ENCODE results near the gene GJC2.

GJC2 gene

GRCh38 chr1:228194921-228195812, 45.4 kb downstream of the GJC2 start:
- no peak for DNase-seq (ENCODE audit: low read depth)
- TF ChIP-seq CTCF (conservative IDR thresholded peaks at IDR 0.05; ENCODE audit: control insufficient read depth, insufficient read depth, low read depth, low read length): no peak
- H3K4me3 ChIP-seq (ENCODE audit: control insufficient read depth, low read depth, low read length): no peak overlapping the region

- DNase-seq (ENCODE audit: low read depth): no peak
- TF ChIP-seq CTCF (conservative IDR thresholded peaks at IDR 0.05; ENCODE audit: control insufficient read depth, insufficient read depth, low read depth, low read length): no peak
- H3K4me3 ChIP-seq (ENCODE audit: control insufficient read depth, low read depth, low read length): no peak overlapping the region
Measured at GRCh38 chr1:228197555-228198147, 47.9 kb downstream of the GJC2 start.

- H3K4me3 ChIP-seq (ENCODE audit: control insufficient read depth, low read depth, low read length): no peak overlapping the region
- TF ChIP-seq CTCF (conservative IDR thresholded peaks at IDR 0.05; ENCODE audit: control insufficient read depth, insufficient read depth, low read depth, low read length): no peak
- DNase-seq (ENCODE audit: low read depth): peak; percentile 14
Measured at GRCh38 chr1:228198977-228199590, 49.4 kb downstream of the GJC2 start.

- no peak overlapping the region for H3K4me3 ChIP-seq (ENCODE audit: control insufficient read depth, low read depth, low read length)
- DNase-seq (ENCODE audit: low read depth): no peak
- no peak for TF ChIP-seq CTCF (conservative IDR thresholded peaks at IDR 0.05; ENCODE audit: control insufficient read depth, insufficient read depth, low read depth, low read length)
Measured at GRCh38 chr1:228204958-228205357, 55.2 kb downstream of the GJC2 start.

- no peak for TF ChIP-seq CTCF (conservative IDR thresholded peaks at IDR 0.05; ENCODE audit: control insufficient read depth, insufficient read depth, low read depth, low read length)
- H3K4me3 ChIP-seq (ENCODE audit: control insufficient read depth, low read depth, low read length): no peak overlapping the region
- no peak for DNase-seq (ENCODE audit: low read depth)
Measured at GRCh38 chr1:228205526-228206436, 56.1 kb downstream of the GJC2 start.

All from fibroblast of mammary gland (primary cell).